Heart left ventricle (tissue), 16 donors: ENCODE measurements around the gene TNFRSF4. TPM values are rescaled to one million over a fixed set of nuclear protein-coding genes. Genes with fewer than 3 reads are reported as not detected.

Experiments used
- ATAC-seq, 4 donors: fragments of 200-7000 bp; cut with Tn5 transposase; one replicate each; pipeline ENCODE4 v1.9.1; 2020 to 2022; ENCODE audit warnings: moderate library complexity in 4 of 4, mild to moderate bottlenecking in 3 of 4, moderate number of reproducible peaks in 1 of 4
- DNase-seq, 5 donors: peaks; one replicate each; pipeline ENCODE4 v3.0.0-alpha.2; 2020
- H3K27ac ChIP-seq, 12 donors: fragments of 200-600 bp; sonication (generic) in 4 of 12; one replicate each; pipeline versions ENCODE4 v1.5.0 to v1.8.0; 2016 to 2022; ENCODE audit warnings: mild to moderate bottlenecking in 2 of 12
- H3K27me3 ChIP-seq, 9 donors: fragments of 200-600 bp; sonication (generic) in 2 of 9; one replicate each; pipeline versions ENCODE4 v1.5.1 to v1.8.0; 2016 to 2022; ENCODE audit warnings: mild to moderate bottlenecking in 3 of 9
- H3K36me3 ChIP-seq, 9 donors: fragments of 200-600 bp; sonication (generic) in 2 of 9; one replicate each; pipeline versions ENCODE4 v1.5.0 to v1.8.0; 2018 to 2022; ENCODE audit warnings: mild to moderate bottlenecking in 2 of 9
- H3K4me1 ChIP-seq, 12 donors: fragments of 200-600 bp; sonication (generic) in 4 of 12; one replicate each; pipeline versions ENCODE4 v1.5.0 to v1.8.0; 2016 to 2022; ENCODE audit warnings: mild to moderate bottlenecking in 3 of 12
- H3K4me3 ChIP-seq, 12 donors: fragments of 200-600 bp; sonication (generic) in 4 of 12; one replicate each; pipeline versions ENCODE4 v1.5.0 to v1.8.0; 2017 to 2022; ENCODE audit warnings: mild to moderate bottlenecking in 9 of 12, moderate library complexity in 4 of 12
- H3K9me3 ChIP-seq, 12 donors: fragments of 200-600 bp; sonication (generic) in 4 of 12; one replicate each; pipeline versions ENCODE4 v1.5.0 to v1.8.0; 2016 to 2022; ENCODE audit warnings: mild to moderate bottlenecking in 1 of 12
- POLR2A ChIP-seq, 2 donors: fragments of 450-650 bp; IDR thresholded peaks; one replicate each; pipeline ENCODE4 v1.6.1; 2017; ENCODE audit warnings: antibody characterized with exemption in 2 of 2, mild to moderate bottlenecking in 2 of 2, moderate library complexity in 2 of 2
- WGBS, 4 donors: extraction: QIAGEN DNeasy Blood & Tissue Kit in 2 of 4; methylation state at CpG; one replicate each; pipeline versions ENCODE4 v1.1.5 to v1.1.7; 2013 to 2018; 5-methylcytosine and 5-hydroxymethylcytosine counted together
- intact Hi-C, 10 donors: fragments of 100-400 bp; cut with DNase I; formaldehyde crosslinking; loops; one replicate each; pipeline versions ENCODE4 v1.11.1 to v1.14.2; 2022
- polyA plus RNA-seq, 2 donors: library from polyadenylated mRNA; stranded (reverse); fragments of 200-250 nt; gene quantifications; one replicate each; pipeline ENCODE4 v1.2.3, GENCODE V29; 2013
- total RNA-seq, 9 donors: library from RNA; depleted of rRNA in 2 of 9; stranded (reverse); fragments of >200 nt in 2 of 9; fragmentation: NEBNext Ultra II Directional in 3 of 9; extraction: Animal tissue kit (Norgen Biotek cat#: 25700) in 3 of 9; gene quantifications; one replicate each; pipeline versions ENCODE4 v1.1.0 to v1.2.4, GENCODE V29; 2016 to 2023
- TF ChIP-seq, protein P1 (sequence below), 12 donors: fragments of 200-600 bp; sonication (generic) in 4 of 12; IDR thresholded peaks; one replicate each; pipeline versions ENCODE4 v1.5.0 to v1.8.0; 2018 to 2022; ENCODE audit warnings: antibody characterized with exemption in 12 of 12, mild to moderate bottlenecking in 5 of 12
- donor health status: ischemic (EF 13 %, LVEDD 7.1; RV severe dilation, severe dysfunction).
- donor health status: healthy with polysubstance abuse.
- donor health status: DM: no; HTN: yes; CAD: no.
- donor health status: DM: no; HTN: no; CAD: no.
- donor health status: ischemic (EF 25% LVEDD 6.9; RV normal size, moderate dysfunction).
- donor health status: ischemic (EF 25% LVEDD 5.7; RV mildly dilated, moderate dysfunction).
- donor health status: healthy.
- donor health status: DM: yes; HTN: yes; CAD: no.
- donor health status: ischemic (EF 35%, LVEDD 5.7; RV mildly dilated, moderate dysfunction).
- donor health status: nonischemic (EF 11% LVEDD 7.7; RV severe dilation, severe dysfunction).
- donor health status: DM: yes; HTN: yes; CAD: no.
- donor health status: PGD.
- donor health status: ischemic (EF 29% LVEDD 5.4; RV normal size, mild dysfunction).
- donor health status: nonischemic (EF 23%, LVEDD 6.1; RV moderate dilation, normal function).

Gene TNFRSF4
- total and polyA plus RNA-seq, 11 donors: 1.1 to 23.8 (median 2.7) TPM

DNA sequence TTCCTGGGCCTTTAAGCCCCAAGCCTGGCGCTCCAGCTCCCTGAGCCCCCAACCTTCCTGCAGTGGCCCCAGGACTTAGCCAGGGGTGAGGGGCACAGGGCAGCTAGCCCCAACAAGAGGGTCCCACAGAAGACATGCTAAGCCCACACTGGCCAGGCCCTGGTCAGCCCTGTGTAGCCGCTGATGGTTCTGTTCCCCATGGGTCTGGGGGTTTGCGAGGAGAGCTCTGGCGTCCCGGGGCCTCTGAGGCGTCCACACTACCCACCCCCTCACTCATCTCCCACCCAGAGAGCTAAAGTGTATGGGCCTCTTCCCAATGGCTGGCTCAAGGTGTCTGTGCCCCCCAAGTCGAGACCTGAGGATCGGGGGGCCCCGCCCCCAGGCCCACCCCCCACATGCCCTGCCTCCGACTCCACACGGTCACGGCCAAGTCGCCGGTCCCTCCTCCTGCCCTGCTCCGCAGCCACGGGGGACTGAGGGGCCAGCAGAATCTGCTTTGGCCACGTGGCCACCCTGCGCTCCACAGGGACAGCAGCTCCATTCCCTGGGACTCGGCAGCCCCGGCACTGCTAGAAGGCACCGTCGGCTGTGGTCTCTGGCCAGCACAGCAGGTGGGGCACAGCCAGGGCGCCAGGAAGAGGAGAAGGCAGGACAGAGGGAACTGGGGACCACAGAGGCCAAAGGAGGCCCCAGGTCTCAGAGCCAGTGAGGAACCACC, 15.4 kb downstream of the TNFRSF4 start:
- peaks cover 0 to 13% (median 8%) of the 10 kb centered on the region in 12 donors for H3K4me1 ChIP-seq
- WGBS, 4 donors: 63 to 75% (median 71%) methylated on average over 17 to 23 of the region's 23 CpGs
- H3K9me3 ChIP-seq: peaks cover 0 to 17% (median 0%) of the 10 kb centered on the region in 12 donors
- TF ChIP-seq, protein P1, sequence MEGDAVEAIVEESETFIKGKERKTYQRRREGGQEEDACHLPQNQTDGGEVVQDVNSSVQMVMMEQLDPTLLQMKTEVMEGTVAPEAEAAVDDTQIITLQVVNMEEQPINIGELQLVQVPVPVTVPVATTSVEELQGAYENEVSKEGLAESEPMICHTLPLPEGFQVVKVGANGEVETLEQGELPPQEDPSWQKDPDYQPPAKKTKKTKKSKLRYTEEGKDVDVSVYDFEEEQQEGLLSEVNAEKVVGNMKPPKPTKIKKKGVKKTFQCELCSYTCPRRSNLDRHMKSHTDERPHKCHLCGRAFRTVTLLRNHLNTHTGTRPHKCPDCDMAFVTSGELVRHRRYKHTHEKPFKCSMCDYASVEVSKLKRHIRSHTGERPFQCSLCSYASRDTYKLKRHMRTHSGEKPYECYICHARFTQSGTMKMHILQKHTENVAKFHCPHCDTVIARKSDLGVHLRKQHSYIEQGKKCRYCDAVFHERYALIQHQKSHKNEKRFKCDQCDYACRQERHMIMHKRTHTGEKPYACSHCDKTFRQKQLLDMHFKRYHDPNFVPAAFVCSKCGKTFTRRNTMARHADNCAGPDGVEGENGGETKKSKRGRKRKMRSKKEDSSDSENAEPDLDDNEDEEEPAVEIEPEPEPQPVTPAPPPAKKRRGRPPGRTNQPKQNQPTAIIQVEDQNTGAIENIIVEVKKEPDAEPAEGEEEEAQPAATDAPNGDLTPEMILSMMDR (IDR thresholded peaks at IDR 0.05): no peak
- no peak for TF ChIP-seq POLR2A (IDR thresholded peaks at IDR 0.05)
- peaks cover 0 to 24% (median 5%) of the 10 kb centered on the region in 9 donors for H3K27me3 ChIP-seq
- peak in 4 of 5 donors; percentile 5 to 48 (median 16) for DNase-seq
- intact Hi-C loops: loop anchor here in 1 of 10 donors (5.0 kb wide), 1 partner anchor 41 kb away; no protein-coding TSS in a partner anchor
- H3K36me3 ChIP-seq: no peaks in the 10 kb centered on the region
- no peak overlapping the region for H3K27ac ChIP-seq
- no peak for ATAC-seq
- no peak overlapping the region for H3K4me3 ChIP-seq

DNA sequence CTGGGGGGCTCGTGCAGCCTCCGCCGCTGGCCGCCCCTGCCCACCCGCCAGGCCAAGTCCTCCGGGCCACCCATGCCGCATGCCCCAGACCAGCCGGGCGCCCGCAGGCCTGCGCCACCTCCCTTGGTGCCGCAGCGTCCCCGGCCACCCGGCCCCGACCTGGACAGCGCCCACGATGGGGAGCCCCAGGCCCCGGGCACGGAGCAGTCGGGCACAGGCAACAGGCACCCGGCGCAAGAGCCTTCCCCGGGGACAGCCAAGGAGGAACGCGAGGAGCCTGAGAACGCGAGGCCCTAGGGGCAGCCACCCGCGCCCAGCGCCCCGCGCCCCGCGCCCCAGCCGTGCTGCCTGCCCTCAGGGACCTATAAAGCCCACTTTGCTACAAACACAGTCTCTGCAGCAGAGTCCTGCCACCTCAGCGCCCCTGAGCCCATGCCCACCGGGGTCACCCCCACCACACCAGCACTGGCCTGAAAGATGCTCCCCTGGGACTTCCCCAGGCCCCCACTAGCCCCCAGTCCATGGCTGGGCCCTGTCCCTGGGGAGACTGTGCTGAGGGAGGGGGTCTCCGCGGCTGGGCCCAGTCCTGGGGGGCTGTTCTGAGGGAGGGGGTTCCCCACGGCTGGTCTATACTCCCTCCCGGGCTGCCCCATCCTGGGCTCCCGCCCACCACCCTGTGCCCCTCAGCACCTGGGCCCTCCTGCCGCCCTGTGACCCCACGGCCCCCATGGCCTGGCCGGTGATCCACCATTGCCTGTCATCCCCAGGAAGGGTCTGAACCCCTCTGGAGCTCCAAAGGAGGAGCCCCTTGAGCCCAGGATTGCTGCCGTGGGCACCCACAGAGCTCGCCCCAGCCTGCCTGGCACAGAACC, 16.2 kb downstream of the TNFRSF4 start:
- ATAC-seq: peak in 1 of 4 donors; percentile 5
- WGBS, 4 donors: 91 to 96% (median 91%) methylated on average over 25 to 48 of the region's 48 CpGs

GRCh38 chr1:1197188-1197500, 16.8 kb downstream of the TNFRSF4 start:
- intact Hi-C loops: loop anchor here in 1 of 10 donors (5.0 kb wide), 1 partner anchor 40 kb away; no protein-coding TSS in a partner anchor
- TF ChIP-seq, protein P1 (IDR thresholded peaks at IDR 0.05): no peak
- TF ChIP-seq POLR2A (IDR thresholded peaks at IDR 0.05): no peak
- DNase-seq: peak in 1 of 5 donors; percentile 27
- ATAC-seq: no peak
- no peak overlapping the region for H3K27ac ChIP-seq
- peaks cover 0 to 17% (median 0%) of the 10 kb centered on the region in 12 donors for H3K9me3 ChIP-seq
- peaks cover 0 to 13% (median 8%) of the 10 kb centered on the region in 12 donors for H3K4me1 ChIP-seq
- WGBS, 4 donors: 86 to 95% (median 91%) methylated on average over 4 to 8 of the region's 8 CpGs
- H3K36me3 ChIP-seq: no peaks in the 10 kb centered on the region
- no peak overlapping the region for H3K4me3 ChIP-seq
- H3K27me3 ChIP-seq: peaks cover 0 to 15% (median 5%) of the 10 kb centered on the region in 9 donors

More for the DNA sequence above, 16.2 kb downstream of the TNFRSF4 start:
- Histone ChIP-seq H3K36me3 (no peaks in the 10 kb centered on the region), H3K27me3 (peaks cover 0 to 17% (median 5%) of the 10 kb centered on the region in 9 donors), H3K27ac (no peak overlapping the region), H3K4me3 (no peak overlapping the region), H3K9me3 (peaks cover 0 to 17% (median 0%) of the 10 kb centered on the region in 12 donors), H3K4me1 (peaks cover 0 to 13% (median 8%) of the 10 kb centered on the region in 12 donors)
- peak in 4 of 5 donors; percentile 5 to 54 (median 22) for DNase-seq
- TF ChIP-seq POLR2A (IDR thresholded peaks at IDR 0.05): no peak
- TF ChIP-seq, protein P1 (IDR thresholded peaks at IDR 0.05): no peak
- intact Hi-C loops: loop anchor here in 1 of 10 donors (5.0 kb wide), 1 partner anchor 40 kb away; no protein-coding TSS in a partner anchor
